ENCODE data around the gene VPS26C. TPM values are rescaled to one million over a fixed set of nuclear protein-coding genes. Genes with fewer than 3 reads are reported as not detected.
A peak's percentile ranks its signal among the peaks of the same experiment; 100 is the strongest.

VPS26C gene
- total and polyA plus RNA-seq, 7 donors, result 29.6 to 78.2 (median 51.4) TPM

GRCh38 chr21:37200641-37201480 lies 66.3 kb downstream of the VPS26C start:
- peak; percentile 74 to 90 (median 86) for ATAC-seq
- Histone ChIP-seq H3K36me3 (ENCODE audit: insufficient read depth in 1 of 2, low read depth in 1 of 2) (peaks cover 2 to 49% of the 10 kb centered on the region in 2 donors), H3K9me3 (no peaks in the 10 kb centered on the region), H3K27ac (peak overlapping the region; percentile 72), H3K4me3 (no peak overlapping the region), H3K27me3 (ENCODE audit: insufficient read depth in 3 of 3, low read length in 2 of 3) (no peaks in the 10 kb centered on the region), H3K4me1 (peaks cover 27% of the 10 kb centered on the region)
- intact Hi-C loops (cut with DNase I), result no loop called here
- no peak for TF ChIP-seq CTCF (IDR thresholded peaks at IDR 0.05)
- 49 to 59% (median 51%) methylated on average over 14 to 16 of the region's 16 CpGs for WGBS, 3 donors
- DNase-seq, result peak in 1 of 2 donors; percentile 71

GRCh38 chr21:37199057-37199924 lies 67.8 kb downstream of the VPS26C start:
- TF ChIP-seq CTCF (IDR thresholded peaks at IDR 0.05), result no peak
- no peaks in the 10 kb centered on the region for H3K27me3 ChIP-seq (ENCODE audit: insufficient read depth in 3 of 3, low read length in 2 of 3)
- WGBS, 3 donors, result 52 to 68% (median 63%) methylated on average over 11 of the region's 11 CpGs
- H3K4me1 ChIP-seq, result peaks cover 24% of the 10 kb centered on the region
- H3K4me3 ChIP-seq, result no peak overlapping the region
- peaks cover 2 to 64% of the 10 kb centered on the region in 2 donors for H3K36me3 ChIP-seq (ENCODE audit: insufficient read depth in 1 of 2, low read depth in 1 of 2)
- no peaks in the 10 kb centered on the region for H3K9me3 ChIP-seq
- intact Hi-C loops (cut with DNase I), result no loop called here
- ATAC-seq, result peak; percentile 29 to 50 (median 32)
- DNase-seq, result no peak
- H3K27ac ChIP-seq, result peak overlapping the region; percentile 72

GRCh38 chr21:37197746-37198145 lies 69.4 kb downstream of the VPS26C start:
- DNase-seq (no peak), ATAC-seq (no peak)
- Histone ChIP-seq H3K36me3 (ENCODE audit: insufficient read depth in 1 of 2, low read depth in 1 of 2) (peaks cover 2 to 67% of the 10 kb centered on the region in 2 donors), H3K27me3 (ENCODE audit: insufficient read depth in 3 of 3, low read length in 2 of 3) (no peaks in the 10 kb centered on the region), H3K4me3 (no peak overlapping the region), H3K27ac (no peak overlapping the region), H3K4me1 (peaks cover 24% of the 10 kb centered on the region), H3K9me3 (no peaks in the 10 kb centered on the region)
- intact Hi-C loops (cut with DNase I), result no loop called here
- WGBS, 3 donors, result 92 to 99% (median 96%) methylated on average over 4 of the region's 4 CpGs
- TF ChIP-seq CTCF (IDR thresholded peaks at IDR 0.05), result no peak

- WGBS, 3 donors, result 89 to 94% (median 94%) methylated on average over 8 of the region's 8 CpGs
- Histone ChIP-seq H3K36me3 (ENCODE audit: insufficient read depth in 1 of 2, low read depth in 1 of 2) (peaks cover 0 to 65% of the 10 kb centered on the region in 2 donors), H3K27ac (no peak overlapping the region), H3K4me3 (no peak overlapping the region), H3K4me1 (peaks cover 24% of the 10 kb centered on the region), H3K27me3 (ENCODE audit: insufficient read depth in 3 of 3, low read length in 2 of 3) (no peaks in the 10 kb centered on the region), H3K9me3 (no peaks in the 10 kb centered on the region)
- TF ChIP-seq CTCF (IDR thresholded peaks at IDR 0.05), result no peak
- intact Hi-C loops (cut with DNase I), result no loop called here
- DNase-seq, result no peak
- no peak for ATAC-seq
These were observed 70.3 kb downstream of the VPS26C start for GRCh38 chr21:37196847-37197246.

All from psoas muscle (tissue), 8 donors.